Measurements from ENCODE around the gene TMCC1.
"Not testable (repeated sequence)": the region's sequence is repeated elsewhere in the genome, so short reads cannot be mapped to it uniquely, and the experiment has no call there.

Gene TMCC1

GRCh38 chr3:129650256-129650872 lies 243.1 kb downstream of the TMCC1 start:
- peak; percentile 71 for DNase-seq (ENCODE audit: low read depth)

- no peak for DNase-seq (ENCODE audit: low read depth)
These were observed 245.1 kb downstream of the TMCC1 start for GRCh38 chr3:129648391-129648790.

- DNase-seq (ENCODE audit: low read depth): no peak
These were observed 248.2 kb downstream of the TMCC1 start for GRCh38 chr3:129645286-129645685.

- no peak for DNase-seq (ENCODE audit: low read depth)
These were observed 248.7 kb downstream of the TMCC1 start for GRCh38 chr3:129644836-129645235.

GRCh38 chr3:129641567-129642260 lies 251.8 kb downstream of the TMCC1 start:
- DNase-seq (ENCODE audit: low read depth): not testable (repeated sequence)

- not testable (repeated sequence) for DNase-seq (ENCODE audit: low read depth)
These were observed 252.5 kb downstream of the TMCC1 start for GRCh38 chr3:129640985-129641384.

- DNase-seq (ENCODE audit: low read depth): no peak
These were observed 255.0 kb downstream of the TMCC1 start for GRCh38 chr3:129638481-129638880.

GRCh38 chr3:129636082-129636481 lies 257.4 kb downstream of the TMCC1 start:
- DNase-seq (ENCODE audit: low read depth): no peak

GRCh38 chr3:129635656-129636055 lies 257.9 kb downstream of the TMCC1 start:
- no peak for DNase-seq (ENCODE audit: low read depth)

- DNase-seq (ENCODE audit: low read depth): no peak
These were observed 259.6 kb downstream of the TMCC1 start for GRCh38 chr3:129633751-129634481.

- DNase-seq (ENCODE audit: low read depth): no peak
These were observed 260.5 kb downstream of the TMCC1 start for GRCh38 chr3:129632977-129633376.

- no peak for DNase-seq (ENCODE audit: low read depth)
These were observed 261.0 kb downstream of the TMCC1 start for GRCh38 chr3:129632556-129632955.

- no peak for DNase-seq (ENCODE audit: low read depth)
These were observed 261.5 kb downstream of the TMCC1 start for GRCh38 chr3:129632056-129632455.

- no peak for DNase-seq (ENCODE audit: low read depth)
These were observed 264.5 kb downstream of the TMCC1 start for GRCh38 chr3:129629011-129629410.

- peak; percentile 52 for DNase-seq (ENCODE audit: low read depth)
These were observed 265.4 kb downstream of the TMCC1 start for GRCh38 chr3:129628169-129628522.

GRCh38 chr3:129627350-129628168 lies 266.0 kb downstream of the TMCC1 start:
- DNase-seq (ENCODE audit: low read depth): peak; percentile 68

GRCh38 chr3:129626744-129627349 lies 266.7 kb downstream of the TMCC1 start:
- DNase-seq (ENCODE audit: low read depth): peak; percentile 71

GRCh38 chr3:129625072-129625874 lies 268.2 kb downstream of the TMCC1 start:
- no peak for DNase-seq (ENCODE audit: low read depth)

GRCh38 chr3:129624347-129625071 lies 269.0 kb downstream of the TMCC1 start:
- DNase-seq (ENCODE audit: low read depth): no peak

- no peak for DNase-seq (ENCODE audit: low read depth)
These were observed 269.9 kb downstream of the TMCC1 start for GRCh38 chr3:129623447-129624118.

Measured in fibroblast of the conjunctiva (primary cell).